HFFc6 (cell line): ENCODE measurements around the gene CYB5D1. TPM values are rescaled to one million over a fixed set of nuclear protein-coding genes. Genes with fewer than 3 reads are reported as not detected.

Experiments used
- DNase-seq: peaks from one replicate; pipeline ENCODE4 v3.0.0-alpha.2; 2018
- H3K27ac Mint-ChIP-seq: 2 replicates; pipeline ENCODE4 v1.8.0; 2020; ENCODE audit warnings: mild to moderate bottlenecking, mixed read lengths
- H3K27me3 Mint-ChIP-seq: 2 replicates; pipeline ENCODE4 v1.8.0; 2021; ENCODE audit warnings: mild to moderate bottlenecking, moderate library complexity, mixed read lengths; ENCODE audit not compliant: insufficient read depth
- H3K36me3 Mint-ChIP-seq: 2 replicates; pipeline ENCODE4 v1.8.0; 2021; ENCODE audit warnings: low read depth, mixed read lengths
- H3K4me1 Mint-ChIP-seq: 2 replicates; pipeline ENCODE4 v1.8.0; 2020; ENCODE audit warnings: low read depth, mixed read lengths
- H3K4me3 Mint-ChIP-seq: 2 replicates; pipeline ENCODE4 v1.8.0; 2020; ENCODE audit warnings: mild to moderate bottlenecking, moderate library complexity, mixed read lengths
- H3K9me3 Mint-ChIP-seq: 2 replicates; pipeline ENCODE4 v1.8.0; 2020; ENCODE audit warnings: mild to moderate bottlenecking, mixed read lengths
- CTCF ChIP-seq: fragments of 200-600 bp; sonication (generic); IDR thresholded peaks from 2 replicates; pipeline ENCODE4 v1.5.0; 2021; ENCODE audit warnings: antibody characterized with exemption, mild to moderate bottlenecking
- total RNA-seq, 6 experiments: library from RNA; stranded (reverse); fragmentation: NEBNext Ultra II Directional; extraction: Animal tissue kit (Norgen Biotek cat#: 25700); gene quantifications; 2 replicates in 1 of 6; 3 replicates in 5 of 6; pipeline ENCODE4 v1.2.3, GENCODE V29; 2021

Gene CYB5D1
- total RNA-seq, 6 experiments from 2014 or later = 9.3 to 15.3 (median 10.5) TPM

GRCh38 chr17:7880076-7880868, 22.5 kb downstream of the CYB5D1 start:
- H3K27ac Mint-ChIP-seq = no peak overlapping the region
- H3K4me3 Mint-ChIP-seq = no peak overlapping the region
- no peaks in the 10 kb centered on the region; the same call in 1 of the 2 replicates for H3K36me3 Mint-ChIP-seq
- no peak for TF ChIP-seq CTCF
- H3K4me1 Mint-ChIP-seq = peaks cover 5% of the 10 kb centered on the region
- H3K9me3 Mint-ChIP-seq = no peaks in the 10 kb centered on the region
- no peaks in the 10 kb centered on the region for H3K27me3 Mint-ChIP-seq
- DNase-seq = no peak

GRCh38 chr17:7881276-7882054, 23.7 kb downstream of the CYB5D1 start:
- H3K9me3 Mint-ChIP-seq = no peaks in the 10 kb centered on the region
- H3K4me3 Mint-ChIP-seq = no peak overlapping the region
- H3K36me3 Mint-ChIP-seq = no peaks in the 10 kb centered on the region

GRCh38 chr17:7882068-7882467, 24.3 kb downstream of the CYB5D1 start:
- H3K9me3 Mint-ChIP-seq = no peaks in the 10 kb centered on the region
- H3K27me3 Mint-ChIP-seq = peaks cover 2% of the 10 kb centered on the region; the same call in 1 of the 2 replicates
- no peak overlapping the region for H3K4me3 Mint-ChIP-seq
- DNase-seq = no peak
- H3K27ac Mint-ChIP-seq = no peak overlapping the region
- peaks cover 5% of the 10 kb centered on the region for H3K4me1 Mint-ChIP-seq
- TF ChIP-seq CTCF = no peak
- H3K36me3 Mint-ChIP-seq = no peaks in the 10 kb centered on the region

More at GRCh38 chr17:7881276-7882054, 23.7 kb downstream of the CYB5D1 start:
- no peak for DNase-seq
- peaks cover 5% of the 10 kb centered on the region for H3K4me1 Mint-ChIP-seq
- H3K27me3 Mint-ChIP-seq = peaks cover 2% of the 10 kb centered on the region; the same call in 1 of the 2 replicates
- TF ChIP-seq CTCF = no peak
- no peak overlapping the region for H3K27ac Mint-ChIP-seq

DNA sequence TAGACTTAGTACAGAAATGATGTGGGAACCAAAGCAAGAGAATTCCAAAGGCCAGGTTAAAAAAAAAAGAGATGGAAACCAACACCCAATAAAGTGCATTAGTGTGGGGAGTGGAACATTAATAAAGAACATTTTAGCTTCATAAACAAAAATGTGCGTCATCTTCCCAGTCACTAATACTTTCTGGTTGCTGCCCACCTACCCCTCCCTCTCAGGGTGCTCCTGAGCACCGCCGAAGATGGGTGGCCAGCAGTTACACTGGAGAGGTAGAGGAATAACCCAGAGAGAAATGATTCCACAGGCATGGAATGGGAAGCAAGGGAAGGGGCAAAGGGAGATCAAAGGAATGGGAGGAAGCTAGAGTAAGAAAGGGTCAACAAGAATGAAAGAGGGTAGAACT, 24.8 kb downstream of the CYB5D1 start:
- Mint-ChIP-seq H3K4me1 (peaks cover 5% of the 10 kb centered on the region), H3K4me3 (no peak overlapping the region), H3K27me3 (peaks cover 2% of the 10 kb centered on the region; the same call in 1 of the 2 replicates), H3K36me3 (no peaks in the 10 kb centered on the region), H3K9me3 (no peaks in the 10 kb centered on the region), H3K27ac (no peak overlapping the region)
- TF ChIP-seq CTCF = no peak
- DNase-seq = no peak

DNA sequence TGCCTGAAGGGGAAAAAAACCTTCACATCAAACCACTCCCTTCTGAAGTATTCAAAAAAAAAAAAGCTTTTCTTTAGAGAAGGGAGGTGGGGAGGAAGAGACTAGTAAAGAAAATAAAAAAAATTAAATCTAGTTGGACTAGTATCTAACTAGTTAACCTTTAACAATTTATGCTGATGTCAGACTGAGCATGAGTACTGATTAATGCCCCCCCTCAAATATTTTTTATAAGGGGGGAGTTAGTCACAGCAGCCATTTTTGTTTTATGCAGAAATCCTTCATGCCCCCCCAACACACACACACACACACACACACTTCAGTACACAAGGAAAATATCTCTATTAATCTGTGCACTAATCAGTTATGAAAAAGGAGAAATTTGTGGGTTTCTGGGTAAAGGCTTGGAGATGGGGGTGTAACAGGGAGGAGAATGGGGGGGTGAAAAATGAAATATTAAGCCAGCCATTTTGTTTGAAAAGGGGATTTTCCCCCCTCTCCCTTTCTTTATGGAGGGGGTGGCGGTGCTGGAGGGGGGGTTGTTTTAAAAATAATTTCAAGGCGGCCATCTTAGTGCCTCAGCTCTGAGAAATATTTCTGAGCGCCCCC, 26.1 kb downstream of the CYB5D1 start:
- Mint-ChIP-seq H3K36me3 (no peaks in the 10 kb centered on the region), H3K4me1 (peaks cover 5% of the 10 kb centered on the region), H3K4me3 (no peak overlapping the region; the same call in 1 of the 2 replicates), H3K27ac (peak overlapping the region; percentile 89), H3K9me3 (no peaks in the 10 kb centered on the region), H3K27me3 (peaks cover 2% of the 10 kb centered on the region; the same call in 1 of the 2 replicates)
- no peak for DNase-seq
- no peak for TF ChIP-seq CTCF
